Panc1 (cell line): ENCODE results near the gene GLG1. TPM values are rescaled to one million over a fixed set of nuclear protein-coding genes. Genes with fewer than 3 reads are reported as not detected.

Experiments used
- ATAC-seq: fragments of 200-7000 bp; cut with Tn5 transposase; 2 replicates; pipeline ENCODE4 v1.9.1; 2020; ENCODE audit warnings: mild to moderate bottlenecking, moderate library complexity
- BruUV-seq: library from RNA; stranded (reverse); fragments of 400-500 nt; replicated peaks from 2 replicates; lab custom pipeline; 2021; lab: Mats Ljungman, UMichigan
- CTCF ChIA-PET: fragments of 300-600 bp; sonication (Branson Sonifier 250); formaldehyde crosslinking; loops from one replicate; lab custom pipeline; 2022; ENCODE audit warnings: antibody characterized with exemption; lab: Charles Lee
- POLR2A ChIA-PET: fragments of 300-600 bp; sonication (Branson Sonifier 250); formaldehyde crosslinking; loops from one replicate; lab custom pipeline; 2022; ENCODE audit warnings: antibody characterized with exemption; lab: Charles Lee
- DNase-seq: peaks from one replicate; pipeline ENCODE4 v3.0.0-alpha.2; 2010; ENCODE audit warnings: low read depth, low spot score
- H3K27ac ChIP-seq: 2 replicates; pipeline ENCODE4 v1.5.1; 2011; ENCODE audit warnings: mild to moderate bottlenecking, low read length, inconsistent platforms
- H3K27me3 ChIP-seq: fragments of 200-500 bp; sonication (Bioruptor generic); 2 replicates; pipeline ENCODE4 v1.6.0; 2014; ENCODE audit warnings: low read length, inconsistent platforms; ENCODE audit not compliant: control insufficient read depth, insufficient read depth
- H3K36me3 ChIP-seq: fragments of 200-500 bp; sonication (Bioruptor generic); 2 replicates; pipeline ENCODE4 v1.5.1; 2014; ENCODE audit warnings: inconsistent platforms, mild to moderate bottlenecking, low read length, moderate library complexity; ENCODE audit not compliant: control insufficient read depth, insufficient read depth
- H3K4me1 ChIP-seq: 2 replicates; pipeline ENCODE4 v1.5.1; 2011; ENCODE audit warnings: inconsistent platforms, mild to moderate bottlenecking, low read length, moderate library complexity; ENCODE audit not compliant: control insufficient read depth, insufficient read depth
- H3K4me3 ChIP-seq, 2 experiments: 2 replicates each; pipeline ENCODE4 v1.5.1; 2011 to 2012; ENCODE audit warnings: low read depth in 2 of 2, low read length in 2 of 2, mild to moderate bottlenecking in 2 of 2, inconsistent platforms in 1 of 2, moderate library complexity in 1 of 2
- H3K9me3 ChIP-seq: fragments of 200-500 bp; sonication (Bioruptor generic); 2 replicates; pipeline ENCODE4 v1.5.1; 2014; ENCODE audit warnings: low read depth, mild to moderate bottlenecking, inconsistent platforms, low read length, moderate library complexity; ENCODE audit not compliant: control insufficient read depth, insufficient read depth
- CTCF ChIP-seq: fragments of 450-650 bp; IDR thresholded peaks from 2 replicates; pipeline ENCODE4 v1.5.1; 2017; ENCODE audit warnings: mild to moderate bottlenecking
- POLR2AphosphoS5 ChIP-seq: IDR thresholded peaks from 2 replicates; pipeline ENCODE4 v1.6.1; 2012; ENCODE audit warnings: mild to moderate bottlenecking, low read depth, low read length, moderate library complexity
- REST ChIP-seq, 2 experiments: IDR thresholded peaks; 2 replicates each; pipeline ENCODE4 v1.6.1; 2011 to 2012; ENCODE audit warnings: low read depth in 2 of 2, control low read depth in 1 of 2, low read length in 1 of 2, mild to moderate bottlenecking in 1 of 2, moderate library complexity in 1 of 2; ENCODE audit not compliant: insufficient read depth in 1 of 2
- SIN3A ChIP-seq: IDR thresholded peaks from 2 replicates; pipeline ENCODE4 v1.6.1; 2012; ENCODE audit warnings: low read depth, mild to moderate bottlenecking, low read length, moderate library complexity, borderline replicate concordance; ENCODE audit not compliant: insufficient read depth
- TCF7L2 ChIP-seq: IDR thresholded peaks from 2 replicates; pipeline ENCODE4 v1.6.1; 2011; ENCODE audit warnings: mild to moderate bottlenecking, low read depth, low read length, inconsistent platforms
- in situ Hi-C: cut with HindIII; loops from 2 replicates; pipeline ENCODE4 v1.10.0; 2016; ENCODE audit warnings: low sequenced_read_pairs, low pct_unique_long_range_greater_than_20kb
- intact Hi-C: fragments of 100-400 bp; cut with micrococcal nuclease; formaldehyde crosslinking; loops from one replicate; pipeline ENCODE4 v1.10.0; 2022; ENCODE audit not compliant: unreplicated experiment
- total RNA-seq: library from RNA; stranded (reverse); gene quantifications from one replicate; pipeline ENCODE4 v1.2.1, GENCODE V29; 2021; ENCODE audit not compliant: unreplicated experiment

The GLG1 gene
- total RNA-seq, 1 experiment from 2014 or later = 75.9 TPM

GRCh38 chr16:74591876-74592650 lies 14.9 kb downstream of the GLG1 start:
- in situ Hi-C loops (no loop called here), intact Hi-C loops (no loop called here)
- Histone ChIP-seq H3K27ac (no peak overlapping the region), H3K36me3 (no peaks in the 10 kb centered on the region), H3K4me3 (no peak overlapping the region), H3K4me1 (peaks cover 9% of the 10 kb centered on the region), H3K9me3 (no peaks in the 10 kb centered on the region), H3K27me3 (no peaks in the 10 kb centered on the region)
- no peak for ATAC-seq
- DNase-seq = no peak
- POLR2A ChIA-PET = no interaction called here
- TF ChIP-seq POLR2AphosphoS5 (no peak), SIN3A (no peak), CTCF (no peak)
- CTCF ChIA-PET = no interaction called here
- no TSS peak for BruUV-seq

GRCh38 chr16:74586948-74587347 lies 20.0 kb downstream of the GLG1 start:
- Histone ChIP-seq H3K9me3 (no peaks in the 10 kb centered on the region), H3K4me1 (peaks cover 4% of the 10 kb centered on the region), H3K4me3 (no peak overlapping the region), H3K27me3 (no peaks in the 10 kb centered on the region), H3K27ac (no peak overlapping the region), H3K36me3 (no peaks in the 10 kb centered on the region)
- intact Hi-C loops = no loop called here
- DNase-seq (no peak), ATAC-seq (no peak)
- BruUV-seq = no TSS peak
- TF ChIP-seq SIN3A = no peak
- TF ChIP-seq CTCF = no peak
- no peak for TF ChIP-seq REST (IDR thresholded peaks at IDR 0.05; ENCODE audit: insufficient read depth in 1 of 2, low read depth in 2 of 2, low read length in 1 of 2)
- no peak for TF ChIP-seq TCF7L2
- TF ChIP-seq POLR2AphosphoS5 = no peak
- CTCF ChIA-PET = no interaction called here
- in situ Hi-C loops = no loop called here
- POLR2A ChIA-PET = no interaction called here
